ENCODE data around the gene MTA2. TPM values are rescaled to one million over a fixed set of nuclear protein-coding genes. Genes with fewer than 3 reads are reported as not detected.

Gene MTA2
- total RNA-seq, 2 donors from 2014 or later = 30.0 to 40.5 TPM

GRCh38 chr11:62646825-62647608 is 45.4 kb upstream of the MTA2 start:
- Histone ChIP-seq H3K4me1 (peaks cover 0 to 36% of the 10 kb centered on the region in 2 donors), H3K27me3 (no peaks in the 10 kb centered on the region), H3K4me3 (peak overlapping the region in 1 of 2 donors; percentile 78), H3K27ac (no peak overlapping the region), H3K9me3 (no peaks in the 10 kb centered on the region), H3K36me3 (peaks cover 30% of the 10 kb centered on the region)
- no peak for DNase-seq (ENCODE audit: low spot score)
- TF ChIP-seq, protein P1, sequence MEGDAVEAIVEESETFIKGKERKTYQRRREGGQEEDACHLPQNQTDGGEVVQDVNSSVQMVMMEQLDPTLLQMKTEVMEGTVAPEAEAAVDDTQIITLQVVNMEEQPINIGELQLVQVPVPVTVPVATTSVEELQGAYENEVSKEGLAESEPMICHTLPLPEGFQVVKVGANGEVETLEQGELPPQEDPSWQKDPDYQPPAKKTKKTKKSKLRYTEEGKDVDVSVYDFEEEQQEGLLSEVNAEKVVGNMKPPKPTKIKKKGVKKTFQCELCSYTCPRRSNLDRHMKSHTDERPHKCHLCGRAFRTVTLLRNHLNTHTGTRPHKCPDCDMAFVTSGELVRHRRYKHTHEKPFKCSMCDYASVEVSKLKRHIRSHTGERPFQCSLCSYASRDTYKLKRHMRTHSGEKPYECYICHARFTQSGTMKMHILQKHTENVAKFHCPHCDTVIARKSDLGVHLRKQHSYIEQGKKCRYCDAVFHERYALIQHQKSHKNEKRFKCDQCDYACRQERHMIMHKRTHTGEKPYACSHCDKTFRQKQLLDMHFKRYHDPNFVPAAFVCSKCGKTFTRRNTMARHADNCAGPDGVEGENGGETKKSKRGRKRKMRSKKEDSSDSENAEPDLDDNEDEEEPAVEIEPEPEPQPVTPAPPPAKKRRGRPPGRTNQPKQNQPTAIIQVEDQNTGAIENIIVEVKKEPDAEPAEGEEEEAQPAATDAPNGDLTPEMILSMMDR (IDR thresholded peaks at IDR 0.05) = no peak

GRCh38 chr11:62645946-62646824 is 44.5 kb upstream of the MTA2 start, which contains the start of gene GANAB:
Gene GANAB (minus strand): TSS chr11:62646613. CDS start chr11:62646599, 14 bp downstream.
- Histone ChIP-seq H3K9me3 (no peaks in the 10 kb centered on the region), H3K27me3 (no peaks in the 10 kb centered on the region), H3K4me1 (peaks cover 0 to 27% of the 10 kb centered on the region in 2 donors), H3K36me3 (peaks cover 30% of the 10 kb centered on the region), H3K4me3 (peak within 1 kb of the TSS; percentile 78 to 81), H3K27ac (peak within 1 kb of the TSS; percentile 85 to 86)
- peak; percentile 99 for DNase-seq (ENCODE audit: low spot score)
- TF ChIP-seq, protein P1 (IDR thresholded peaks at IDR 0.05) = peak in 1 of 2 donors; percentile 19

- H3K27ac ChIP-seq = peak overlapping the region; percentile 85 to 86
- no peaks in the 10 kb centered on the region for H3K9me3 ChIP-seq
- H3K36me3 ChIP-seq = peaks cover 30% of the 10 kb centered on the region
- H3K27me3 ChIP-seq = no peaks in the 10 kb centered on the region
- TF ChIP-seq, protein P1 (IDR thresholded peaks at IDR 0.05) = no peak
- no peak for DNase-seq (ENCODE audit: low spot score)
- H3K4me3 ChIP-seq = peak overlapping the region; percentile 78 to 81
- H3K4me1 ChIP-seq = peaks cover 0 to 27% of the 10 kb centered on the region in 2 donors
Measured at GRCh38 chr11:62645671-62645945, 43.9 kb upstream of the MTA2 start.

- H3K27ac ChIP-seq = no peak overlapping the region
- H3K36me3 ChIP-seq = peaks cover 27% of the 10 kb centered on the region
- H3K27me3 ChIP-seq = no peaks in the 10 kb centered on the region
- TF ChIP-seq, protein P1 (IDR thresholded peaks at IDR 0.05) = no peak
- peaks cover 0 to 27% of the 10 kb centered on the region in 2 donors for H3K4me1 ChIP-seq
- DNase-seq (ENCODE audit: low spot score) = no peak
- no peak overlapping the region for H3K4me3 ChIP-seq
- no peaks in the 10 kb centered on the region for H3K9me3 ChIP-seq
Measured at GRCh38 chr11:62644220-62644619, 42.6 kb upstream of the MTA2 start.

DNA sequence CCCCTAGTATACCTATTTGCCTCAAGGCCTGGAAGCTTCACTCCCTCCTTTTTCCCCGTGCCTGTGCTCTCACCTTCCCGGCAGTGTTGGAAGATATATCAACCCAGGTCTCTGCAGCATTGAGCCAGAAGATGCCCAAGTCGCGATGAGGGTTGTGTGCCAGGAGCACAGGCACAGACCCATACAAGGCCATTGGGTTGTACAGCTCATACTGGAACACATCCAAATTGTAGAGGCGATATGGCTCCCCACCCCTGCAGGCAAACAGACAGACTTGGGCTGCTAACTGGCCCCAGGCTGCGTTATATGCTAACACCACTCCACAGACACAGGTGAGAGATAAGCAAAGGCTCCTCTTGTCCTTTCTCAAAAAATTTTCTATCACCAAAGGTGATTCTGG is 30.8 kb upstream of the MTA2 start:
- no peak overlapping the region for H3K4me3 ChIP-seq
- DNase-seq (ENCODE audit: low spot score) = no peak
- H3K36me3 ChIP-seq = peaks cover 87% of the 10 kb centered on the region

More for the DNA sequence above, 30.8 kb upstream of the MTA2 start:
- H3K27me3 ChIP-seq = no peaks in the 10 kb centered on the region
- H3K4me1 ChIP-seq = no peaks in the 10 kb centered on the region
- TF ChIP-seq, protein P1 (IDR thresholded peaks at IDR 0.05) = no peak
- H3K27ac ChIP-seq = no peak overlapping the region
- H3K9me3 ChIP-seq = no peaks in the 10 kb centered on the region

Measured in right atrium auricular region (tissue), 2 donors.